HL-60 (cell line): Measurements from ENCODE around the gene AKAP8L.

Source experiments
- CTCF ChIP-seq: IDR thresholded peaks from one replicate; pipeline ENCODE4 v1.5.1; 2011; ENCODE audit warnings: low read length, control low read depth, inconsistent platforms; ENCODE audit not compliant: insufficient read depth
- REST ChIP-seq: IDR thresholded peaks from 2 replicates; pipeline ENCODE4 v1.6.1; 2012; ENCODE audit warnings: low read depth; ENCODE audit not compliant: insufficient replicate concordance

- TF ChIP-seq CTCF = no peak
- TF ChIP-seq REST = no peak
Measured at GRCh38 chr19:15417699-15418098, 1.1 kb downstream of the AKAP8L start.
